Testis (tissue), 3 donors: ENCODE measurements around the gene SRGAP1. TPM values are rescaled to one million over a fixed set of nuclear protein-coding genes. Genes with fewer than 3 reads are reported as not detected.
"Not testable (repeated sequence)": the region's sequence is repeated elsewhere in the genome, so short reads cannot be mapped to it uniquely, and the experiment has no call there.

Experiments used
- DNase-seq: peaks from one replicate; pipeline ENCODE4 v3.0.0-alpha.2; 2019
- H3K27ac ChIP-seq, 2 donors: fragments of 200-600 bp; sonication (generic); one replicate each; pipeline ENCODE4 v1.5.1; 2019
- H3K27me3 ChIP-seq: fragments of 200-600 bp; sonication (generic); one replicate; pipeline ENCODE4 v1.5.1; 2019
- H3K36me3 ChIP-seq: fragments of 200-600 bp; sonication (generic); one replicate; pipeline ENCODE4 v1.5.1; 2017; ENCODE audit warnings: low read depth; ENCODE audit errors: missing control alignments
- H3K4me1 ChIP-seq: fragments of 200-600 bp; sonication (generic); one replicate; pipeline ENCODE4 v1.5.1; 2019
- H3K4me3 ChIP-seq, 2 donors: fragments of 200-600 bp; sonication (generic); one replicate each; pipeline ENCODE4 v1.5.1; 2017 to 2019
- H3K9me3 ChIP-seq: fragments of 200-600 bp; sonication (generic); one replicate; pipeline ENCODE4 v1.5.1; 2017
- CTCF ChIP-seq, 3 experiments: fragments of 450-650 bp in 2 of 3; fragments of 200-600 bp in 1 of 3; sonication (generic) in 1 of 3; IDR thresholded peaks; one replicate each; pipeline ENCODE4 v1.5.1; 2016 to 2019; ENCODE audit warnings: antibody characterized with exemption in 3 of 3, mild to moderate bottlenecking in 2 of 3, moderate library complexity in 1 of 3
- POLR2A ChIP-seq: fragments of 450-650 bp; IDR thresholded peaks from one replicate; pipeline ENCODE4 v1.6.1; 2017; ENCODE audit warnings: antibody characterized with exemption, mild to moderate bottlenecking, moderate library complexity
- WGBS, 2 donors: methylation state at CpG; one replicate each; pipeline ENCODE4 v1.1.5; 2018; 5-methylcytosine and 5-hydroxymethylcytosine counted together
- intact Hi-C: fragments of 100-400 bp; cut with DNase I; formaldehyde crosslinking; loops from one replicate; pipeline ENCODE4 v1.15.1; 2023; ENCODE audit warnings: low total_unique reads
- polyA plus RNA-seq: library from polyadenylated mRNA; stranded (reverse); fragments of 350-450 nt; fragmentation: Illumina TruSeq; extraction: RNeasy Lipid Tissue Mini Kit (QIAGEN cat#74804); gene quantifications from one replicate; pipeline ENCODE4 v1.2.3, GENCODE V29; 2014; ENCODE audit warnings: low read depth, low replicate concordance; ENCODE audit not compliant: insufficient read depth
- total RNA-seq, 2 donors: library from RNA; depleted of rRNA; stranded (reverse); fragments of >200 nt; gene quantifications; one replicate each; pipeline ENCODE4 v1.2.3, GENCODE V29; 2016

Gene SRGAP1
- total and polyA plus RNA-seq, 3 donors from 2014 or later: 9.4 to 47.2 (median 26.9) TPM

GRCh38 chr12:64066776-64067175, 222.3 kb downstream of the SRGAP1 start:
- intact Hi-C loops: no loop called here
- no peaks in the 10 kb centered on the region for H3K36me3 ChIP-seq
- 84 to 88% methylated on average over 2 of the region's 2 CpGs for WGBS, 2 donors
- no peaks in the 10 kb centered on the region for H3K4me1 ChIP-seq
- H3K9me3 ChIP-seq: no peaks in the 10 kb centered on the region
- no peak for TF ChIP-seq POLR2A
- no peak overlapping the region for H3K27ac ChIP-seq
- no peaks in the 10 kb centered on the region for H3K27me3 ChIP-seq
- H3K4me3 ChIP-seq: no peak overlapping the region
- DNase-seq: no peak

GRCh38 chr12:64070454-64070853, 226.0 kb downstream of the SRGAP1 start:
- Histone ChIP-seq H3K4me1 (no peaks in the 10 kb centered on the region), H3K36me3 (no peaks in the 10 kb centered on the region), H3K27me3 (no peaks in the 10 kb centered on the region), H3K9me3 (no peaks in the 10 kb centered on the region), H3K4me3 (no peak overlapping the region), H3K27ac (no peak overlapping the region)
- TF ChIP-seq CTCF (IDR thresholded peaks at IDR 0.05): no peak
- TF ChIP-seq POLR2A: no peak
- WGBS, 2 donors: 47 to 59% methylated on average over 2 of the region's 2 CpGs
- no peak for DNase-seq
- intact Hi-C loops: no loop called here

- Histone ChIP-seq H3K27ac (no peak overlapping the region), H3K4me1 (no peaks in the 10 kb centered on the region), H3K36me3 (no peaks in the 10 kb centered on the region), H3K27me3 (no peaks in the 10 kb centered on the region), H3K4me3 (no peak overlapping the region), H3K9me3 (no peaks in the 10 kb centered on the region)
- TF ChIP-seq POLR2A: no peak
- no peak for TF ChIP-seq CTCF (IDR thresholded peaks at IDR 0.05)
- intact Hi-C loops: no loop called here
- no peak for DNase-seq
- WGBS, 2 donors: 87 to 94% methylated on average over 5 of the region's 5 CpGs
These were observed 228.5 kb downstream of the SRGAP1 start for GRCh38 chr12:64072916-64073575.

GRCh38 chr12:64076565-64076964, 232.1 kb downstream of the SRGAP1 start:
- DNase-seq, H3K27ac ChIP-seq, H3K4me3 ChIP-seq, H3K4me1 ChIP-seq, H3K9me3 ChIP-seq, intact Hi-C loops, H3K27me3 ChIP-seq, H3K36me3 ChIP-seq: not testable (repeated sequence)
- WGBS, 2 donors: 91 to 96% methylated on average over 9 of the region's 9 CpGs

GRCh38 chr12:64077922-64078321, 233.4 kb downstream of the SRGAP1 start:
- Histone ChIP-seq H3K27ac (no peak overlapping the region), H3K27me3 (no peaks in the 10 kb centered on the region), H3K4me1 (peaks cover 3% of the 10 kb centered on the region), H3K9me3 (no peaks in the 10 kb centered on the region), H3K36me3 (no peaks in the 10 kb centered on the region), H3K4me3 (no peak overlapping the region)
- intact Hi-C loops: no loop called here
- no peak for DNase-seq
- TF ChIP-seq CTCF (IDR thresholded peaks at IDR 0.05) (peak in 1 of 3 experiments; percentile 19), POLR2A (no peak)
